Activated CD8-positive, alpha-beta memory T cell treated with anti-CD3 and anti-CD28 coated beads for 1 hour (primary cell): Measurements from ENCODE around the gene KCNQ1.

Experiments used
- DNase-seq, 2 donors: peaks; one replicate each; pipeline ENCODE4 v3.0.0-alpha.2; 2020; ENCODE audit warnings: low read depth in 1 of 2; ENCODE audit errors: extremely low read depth in 1 of 2

The KCNQ1 gene

DNA sequence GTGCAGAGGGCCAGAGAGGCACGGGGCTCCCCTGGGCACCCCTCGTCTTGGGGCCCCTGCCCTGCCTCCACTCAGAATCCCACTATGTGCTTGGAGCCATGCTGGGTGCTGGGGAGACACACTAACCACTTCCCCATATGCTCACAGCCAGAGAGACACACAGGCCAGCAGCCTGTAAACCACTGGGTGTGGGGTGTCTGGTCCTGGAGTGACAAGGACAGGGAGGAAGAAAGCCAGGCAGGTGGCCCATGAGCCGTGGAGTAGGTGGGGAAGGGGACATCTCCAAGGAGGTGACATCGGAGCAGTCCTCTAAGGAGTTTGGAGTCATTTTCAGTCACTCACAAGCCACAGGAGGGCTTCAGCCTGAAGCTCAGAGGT, 381.9 kb downstream of the KCNQ1 start:
- DNase-seq = no peak

GRCh38 chr11:2827256-2827655, 382.4 kb downstream of the KCNQ1 start:
- no peak for DNase-seq

GRCh38 chr11:2827792-2828191, 383.0 kb downstream of the KCNQ1 start:
- no peak for DNase-seq

GRCh38 chr11:2828585-2829330, 383.9 kb downstream of the KCNQ1 start:
- DNase-seq = no peak

GRCh38 chr11:2830030-2830812, 385.4 kb downstream of the KCNQ1 start:
- DNase-seq = no peak

DNA sequence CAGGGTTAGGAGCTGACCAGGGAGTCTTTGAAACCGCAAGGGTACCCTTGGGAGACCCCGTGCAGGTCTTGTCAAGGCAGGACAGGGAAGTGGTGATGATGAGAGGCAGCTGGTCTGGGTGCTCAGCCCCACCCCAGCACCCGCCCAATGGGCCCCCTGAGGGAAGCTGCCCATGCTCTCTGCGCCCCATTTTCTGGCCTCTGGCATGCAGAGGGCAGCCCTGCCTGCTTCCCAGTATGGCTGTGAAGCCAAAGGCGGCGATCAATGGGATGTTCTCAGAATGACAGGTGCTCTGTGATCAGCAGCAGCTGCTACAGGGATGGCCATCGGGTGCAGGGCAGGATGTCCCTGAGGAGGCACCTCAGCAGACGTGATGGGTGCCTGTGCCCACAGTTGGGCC, 386.1 kb downstream of the KCNQ1 start:
- no peak for DNase-seq

- DNase-seq = no peak
Observed at GRCh38 chr11:2831781-2832532, 387.1 kb downstream of the KCNQ1 start.

GRCh38 chr11:2832533-2833020, 387.8 kb downstream of the KCNQ1 start:
- DNase-seq = no peak

- DNase-seq = no peak
Observed at GRCh38 chr11:2833051-2833715, 388.4 kb downstream of the KCNQ1 start.

GRCh38 chr11:2833716-2834502, 389.1 kb downstream of the KCNQ1 start:
- DNase-seq = no peak

- no peak for DNase-seq
Observed at GRCh38 chr11:2834503-2835273, 389.9 kb downstream of the KCNQ1 start.

DNA sequence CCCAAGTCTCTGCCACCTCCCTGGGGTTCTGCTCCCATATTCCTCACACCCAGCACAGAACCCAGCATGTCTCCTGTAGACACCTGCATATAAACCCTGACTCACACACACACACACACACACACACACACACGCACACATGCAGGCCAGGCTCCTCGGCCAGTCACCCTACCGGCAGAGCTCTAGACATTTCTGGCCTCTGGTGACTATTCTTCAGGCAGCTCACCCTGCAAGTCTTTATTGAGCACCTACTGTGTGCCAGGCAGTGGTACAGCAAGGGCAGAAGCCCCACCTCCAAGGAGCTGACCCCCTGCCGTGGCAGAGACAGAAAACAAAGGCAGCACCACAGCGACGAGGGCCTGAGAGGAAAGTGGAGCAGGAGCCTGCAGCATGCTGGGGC, 390.5 kb downstream of the KCNQ1 start:
- no peak for DNase-seq

DNA sequence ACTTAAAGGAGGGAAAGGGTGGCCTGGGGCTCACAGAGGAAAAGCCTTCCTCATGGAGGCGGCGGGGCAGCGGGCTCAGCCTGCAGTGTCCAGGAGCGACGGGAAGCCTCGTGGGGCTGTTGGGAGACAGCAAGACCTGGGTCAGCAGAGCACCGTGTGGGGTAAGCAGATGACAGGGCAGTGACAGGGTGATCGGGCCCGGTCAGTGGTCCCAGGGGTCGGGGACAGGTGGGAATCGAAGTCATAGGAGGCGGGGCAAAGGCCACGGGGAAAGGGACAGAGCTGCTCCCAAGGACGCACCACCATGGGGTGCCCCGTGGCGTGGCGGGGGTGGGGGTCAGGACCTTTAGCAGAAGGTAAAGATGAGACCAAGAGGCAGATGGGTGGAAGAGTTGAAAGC, 390.9 kb downstream of the KCNQ1 start:
- no peak for DNase-seq

- no peak for DNase-seq
Observed at GRCh38 chr11:2836315-2837095, 391.7 kb downstream of the KCNQ1 start.

GRCh38 chr11:2837096-2837601, 392.3 kb downstream of the KCNQ1 start:
- no peak for DNase-seq

DNA sequence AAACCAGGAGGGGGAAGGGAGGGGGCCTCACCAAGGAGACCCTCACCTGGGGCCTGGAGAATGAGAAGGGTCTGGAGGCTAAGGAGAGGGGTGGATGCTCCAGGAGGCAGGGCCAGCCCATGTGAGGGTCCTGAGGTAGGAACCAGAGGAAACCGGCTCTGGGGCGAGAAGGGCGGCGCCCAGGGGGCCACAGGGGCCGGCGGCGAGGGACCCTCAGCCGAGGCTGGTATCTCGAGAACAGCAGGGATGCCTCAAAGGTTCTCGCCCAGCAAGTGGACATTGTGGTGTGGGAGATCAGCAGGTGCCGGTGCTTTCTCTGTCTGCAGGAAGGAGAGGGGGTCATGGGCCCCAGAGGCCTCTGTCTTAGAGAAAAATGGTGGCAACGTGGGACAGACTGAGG, 392.8 kb downstream of the KCNQ1 start:
- DNase-seq = no peak

- DNase-seq = no peak
Observed at GRCh38 chr11:2838091-2838490, 393.3 kb downstream of the KCNQ1 start.

- DNase-seq = no peak
Observed at GRCh38 chr11:2838676-2839294, 394.0 kb downstream of the KCNQ1 start.
